IPS-18c (cell line): ENCODE results near the gene KIF27.
A peak's percentile ranks its signal among the peaks of the same experiment; 100 is the strongest.
"Not testable (repeated sequence)": the region's sequence is repeated elsewhere in the genome, so short reads cannot be mapped to it uniquely, and the experiment has no call there.

Experiments used
- H3K4me3 ChIP-seq: 2 replicates; pipeline ENCODE4 v1.7.0; 2013; ENCODE audit warnings: low read depth, mild to moderate bottlenecking, low read length, moderate library complexity; ENCODE audit not compliant: insufficient read depth
- H3K9me3 ChIP-seq: one replicate; pipeline ENCODE4 v1.6.1; 2013; ENCODE audit warnings: mild to moderate bottlenecking, low read length, moderate library complexity; ENCODE audit not compliant: control insufficient read depth, insufficient read depth

KIF27 gene

DNA sequence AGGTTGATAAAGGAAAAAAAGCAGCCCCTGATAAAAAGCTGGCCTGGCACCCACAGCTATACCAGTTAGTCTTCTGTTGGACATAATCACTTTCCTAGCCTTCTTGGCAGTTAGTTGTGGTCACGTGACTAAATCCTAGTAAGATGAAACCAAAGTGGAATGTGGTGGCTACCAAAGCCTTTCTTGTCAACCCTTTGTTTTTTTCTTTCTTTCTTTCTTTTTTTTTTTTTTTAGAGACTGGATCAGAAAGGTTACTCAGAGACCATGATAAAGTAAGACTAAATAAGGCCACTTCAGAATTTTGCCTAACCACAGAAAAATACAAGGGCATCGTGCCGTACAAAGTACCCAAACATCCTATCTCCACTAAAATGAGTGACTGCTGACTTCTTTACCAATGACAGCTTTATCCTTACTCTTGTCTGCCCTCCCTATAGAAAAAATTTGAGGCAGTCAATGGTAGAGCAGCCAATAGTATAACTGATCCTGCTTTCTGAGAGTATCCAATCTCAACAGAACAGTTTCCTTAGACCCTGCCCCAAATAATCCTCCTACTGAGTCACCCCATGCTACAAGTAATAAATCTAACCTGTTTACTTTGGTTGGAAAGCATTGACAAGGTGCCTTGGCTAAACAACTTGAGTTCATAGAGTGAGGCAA lies 14.2 kb upstream of the KIF27 start:
- H3K9me3 ChIP-seq, result no peaks in the 10 kb centered on the region
- H3K4me3 ChIP-seq, result no peak overlapping the region

- H3K4me3 ChIP-seq, result no peak overlapping the region
- no peaks in the 10 kb centered on the region for H3K9me3 ChIP-seq
Measured at GRCh38 chr9:83934569-83935275, 13.5 kb upstream of the KIF27 start.

- H3K4me3 ChIP-seq, result no peak overlapping the region
Measured at GRCh38 chr9:83933790-83934189, 12.6 kb upstream of the KIF27 start.

GRCh38 chr9:83932851-83933250 lies 11.6 kb upstream of the KIF27 start:
- Histone ChIP-seq H3K4me3 (no peak overlapping the region), H3K9me3 (no peaks in the 10 kb centered on the region)

More at GRCh38 chr9:83933790-83934189, 12.6 kb upstream of the KIF27 start:
- H3K9me3 ChIP-seq, result no peaks in the 10 kb centered on the region

GRCh38 chr9:83932011-83932410 lies 10.8 kb upstream of the KIF27 start:
- no peak overlapping the region for H3K4me3 ChIP-seq
- H3K9me3 ChIP-seq, result no peaks in the 10 kb centered on the region

GRCh38 chr9:83930881-83931280 lies 9.6 kb upstream of the KIF27 start:
- Histone ChIP-seq H3K9me3 (no peaks in the 10 kb centered on the region), H3K4me3 (no peak overlapping the region)

DNA sequence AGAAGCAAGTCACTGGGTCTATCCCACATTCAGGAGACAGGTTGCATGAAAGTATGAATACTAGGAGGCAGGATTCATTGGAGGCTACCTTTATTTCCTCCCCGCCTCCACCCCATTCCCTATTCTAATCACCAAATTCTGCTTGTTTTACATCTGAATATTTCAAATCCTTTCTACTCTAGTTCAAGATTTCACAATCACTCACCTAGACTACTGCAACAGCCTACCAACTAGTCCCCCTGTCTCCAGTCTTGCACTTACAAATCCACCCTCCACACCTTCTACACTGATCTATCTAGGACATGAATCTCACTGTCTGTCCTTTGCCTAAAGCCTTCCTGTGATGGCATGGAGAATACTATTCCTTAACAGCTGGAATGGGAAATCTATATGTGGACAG lies 6.4 kb upstream of the KIF27 start:
- no peaks in the 10 kb centered on the region for H3K9me3 ChIP-seq
- H3K4me3 ChIP-seq, result no peak overlapping the region

DNA sequence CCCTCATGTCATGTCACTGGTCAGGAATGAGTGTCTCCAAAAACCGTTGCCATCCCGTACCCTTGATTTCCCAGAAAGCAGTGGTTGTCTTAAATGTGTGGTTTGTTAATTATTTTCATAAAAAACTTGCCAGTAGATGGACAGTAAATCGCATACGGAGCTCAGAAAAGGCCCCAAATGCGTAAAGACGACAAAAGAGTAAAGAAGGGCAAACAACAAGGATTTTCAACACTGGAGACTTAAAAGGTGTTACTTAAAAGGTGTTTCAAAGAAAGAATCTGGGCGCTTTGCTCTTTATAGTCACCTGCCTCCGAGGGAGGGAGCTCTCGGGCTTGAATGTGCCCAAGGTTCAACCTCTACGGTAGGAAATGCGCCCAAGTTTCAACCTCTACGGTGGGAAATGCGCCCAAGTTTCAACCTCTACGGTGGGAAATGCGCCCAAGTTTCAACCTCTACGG lies 734 bp downstream of the KIF27 start:
- Histone ChIP-seq H3K4me3 (peak overlapping the region; percentile 56), H3K9me3 (no peaks in the 10 kb centered on the region)

- no peak overlapping the region for H3K4me3 ChIP-seq
- no peaks in the 10 kb centered on the region for H3K9me3 ChIP-seq
Measured at GRCh38 chr9:83919111-83919510, 2.1 kb downstream of the KIF27 start.

DNA sequence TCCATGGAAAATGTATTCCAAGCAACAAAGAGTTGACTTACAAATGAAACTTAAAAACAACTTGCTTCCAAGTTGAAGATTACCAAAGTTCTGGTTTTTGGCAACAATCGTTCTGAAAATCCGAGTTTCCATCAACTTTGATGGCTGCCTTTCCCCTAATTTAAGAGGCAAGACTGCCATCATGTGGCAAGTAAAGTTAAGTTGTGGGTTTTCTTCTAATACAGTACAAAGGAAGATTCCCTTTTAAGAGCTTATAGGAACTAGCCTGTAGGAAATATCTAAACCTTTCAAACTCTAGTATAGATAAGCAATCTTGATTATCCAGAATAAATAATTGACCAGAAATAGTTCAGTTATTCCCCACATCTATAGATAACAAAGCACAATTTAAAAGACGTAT lies 9.0 kb downstream of the KIF27 start:
- H3K4me3 ChIP-seq, H3K9me3 ChIP-seq: not testable (repeated sequence)

DNA sequence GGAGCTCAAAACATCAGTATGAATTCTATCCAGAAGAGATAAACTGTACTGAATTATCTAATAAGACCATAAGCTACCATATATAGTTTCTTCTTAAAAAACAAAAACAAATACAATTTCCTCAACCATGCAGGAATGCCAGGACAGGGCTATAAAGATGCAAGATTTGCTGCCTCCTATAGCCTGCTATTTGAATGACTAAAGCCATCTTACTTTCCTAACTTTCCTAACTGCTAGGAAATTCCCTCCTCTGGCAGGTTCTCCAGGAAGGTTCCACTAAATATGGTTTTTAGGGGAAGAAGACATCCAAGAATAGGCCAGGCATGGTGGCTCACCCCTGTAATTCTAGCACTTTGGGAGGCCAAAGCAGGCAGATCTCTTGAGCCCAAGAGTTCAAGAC lies 15.1 kb downstream of the KIF27 start:
- Histone ChIP-seq H3K9me3 (no peaks in the 10 kb centered on the region), H3K4me3 (no peak overlapping the region)

- not testable (repeated sequence) for H3K9me3 ChIP-seq, H3K4me3 ChIP-seq
Measured at GRCh38 chr9:83900615-83901014, 20.6 kb downstream of the KIF27 start.

- not testable (repeated sequence) for H3K4me3 ChIP-seq, H3K9me3 ChIP-seq
Measured at GRCh38 chr9:83894301-83894700, 26.9 kb downstream of the KIF27 start.

- H3K9me3 ChIP-seq, H3K4me3 ChIP-seq: not testable (repeated sequence)
Measured at GRCh38 chr9:83886498-83886897, 34.7 kb downstream of the KIF27 start.

GRCh38 chr9:83885559-83886240 lies 35.5 kb downstream of the KIF27 start:
- H3K4me3 ChIP-seq, H3K9me3 ChIP-seq: not testable (repeated sequence)

GRCh38 chr9:83881687-83882408 lies 39.4 kb downstream of the KIF27 start:
- not testable (repeated sequence) for H3K9me3 ChIP-seq, H3K4me3 ChIP-seq

DNA sequence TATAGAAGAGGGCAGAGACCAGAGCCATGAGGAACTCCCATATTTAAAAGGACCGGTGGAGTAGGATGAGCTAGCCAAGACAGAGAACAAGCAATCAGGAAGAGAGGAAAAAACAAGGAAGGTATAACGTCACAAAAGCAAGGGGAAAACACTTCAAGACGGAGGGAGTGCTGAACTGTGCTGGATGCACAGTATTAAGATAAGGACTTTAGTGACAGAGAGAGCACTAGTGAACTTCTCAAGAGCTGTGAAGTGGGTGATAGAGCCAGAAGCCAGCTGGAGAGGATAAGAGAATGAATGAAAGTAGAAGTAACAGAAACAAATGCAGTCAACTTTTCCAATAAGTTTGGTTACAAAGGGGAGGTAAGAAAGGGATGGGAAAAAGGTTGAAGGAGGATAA lies 45.7 kb downstream of the KIF27 start:
- not testable (repeated sequence) for H3K9me3 ChIP-seq, H3K4me3 ChIP-seq

DNA sequence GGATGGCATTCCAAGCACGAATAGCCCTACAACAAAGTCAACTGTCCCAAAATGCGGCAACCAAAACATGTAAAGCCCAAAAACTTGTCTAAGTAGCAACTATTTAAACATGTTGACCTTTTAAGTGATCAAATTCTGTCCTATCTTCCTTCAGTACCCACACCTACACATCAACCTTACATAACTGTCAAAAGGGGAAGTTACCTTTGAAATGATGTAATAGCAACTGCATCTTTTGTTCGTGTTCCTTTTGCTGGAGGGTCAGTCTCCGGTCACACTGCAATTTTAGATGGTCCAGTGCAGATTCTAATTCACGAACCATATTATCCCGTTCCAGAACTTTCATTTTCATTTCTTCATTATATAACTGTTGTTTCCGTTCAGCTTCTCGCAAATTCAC lies 71.3 kb downstream of the KIF27 start:
- not testable (repeated sequence) for H3K9me3 ChIP-seq, H3K4me3 ChIP-seq
